K562 (cell line): ENCODE measurements around the gene ZNF155. TPM values are rescaled to one million over a fixed set of nuclear protein-coding genes. Genes with fewer than 3 reads are reported as not detected.
A peak's percentile ranks its signal among the peaks of the same experiment; 100 is the strongest.

ENCODE experiments used
- ARHGAP35 ChIP-seq: fragments of 450-650 bp; IDR thresholded peaks from 2 replicates; pipeline ENCODE4 v1.6.1; 2018; ENCODE audit not compliant: partially characterized antibody
- BHLHE40 ChIP-seq: IDR thresholded peaks from 2 replicates; pipeline ENCODE4 v1.6.1; 2011; ENCODE audit warnings: low read length, improper control_type of control experiment
- CBX1 ChIP-seq: sonication (generic); IDR thresholded peaks from 2 replicates; pipeline ENCODE4 v1.6.1; 2016; ENCODE audit warnings: antibody characterized with exemption, low read depth, mild to moderate bottlenecking
- CC2D1A ChIP-seq: fragments of 450-650 bp; IDR thresholded peaks from 2 replicates; pipeline ENCODE4 v1.6.1; 2017; ENCODE audit warnings: mild to moderate bottlenecking
- CGGBP1 ChIP-seq: fragments of 250-450 bp; sonication (Bioruptor Pico); IDR thresholded peaks from 2 replicates; pipeline ENCODE4 v1.9.0; 2021; ENCODE audit warnings: mild to moderate bottlenecking
- CHD1 ChIP-seq: fragments of 200-600 bp; sonication (generic); IDR thresholded peaks from one replicate; pipeline ENCODE4 v1.6.1; 2012; ENCODE audit warnings: mild to moderate bottlenecking, moderate library complexity, low read length, inconsistent platforms
- EP300 ChIP-seq: IDR thresholded peaks from 2 replicates; pipeline ENCODE4 v1.6.1; 2012; ENCODE audit warnings: low read length, improper control_type of control experiment
- HCFC1 ChIP-seq: IDR thresholded peaks from 2 replicates; pipeline ENCODE4 v1.6.1; 2012; ENCODE audit warnings: low read depth, low read length, improper control_type of control experiment
- HLTF ChIP-seq: fragments of 450-650 bp; IDR thresholded peaks from 2 replicates; pipeline ENCODE4 v1.6.1; 2016
- IRF9 ChIP-seq: fragments of 450-650 bp; IDR thresholded peaks from 2 replicates; pipeline ENCODE4 v1.6.1; 2016; ENCODE audit warnings: missing biosample characterization, missing genetic modification characterization
- MAX ChIP-seq: sonication (generic); formaldehyde crosslinking; IDR thresholded peaks from 2 replicates; pipeline ENCODE4 v1.9.0; 2022; ENCODE audit warnings: mild to moderate bottlenecking, missing genetic modification reagents
- RBM14 ChIP-seq: fragments of 200-400 bp; formaldehyde crosslinking; IDR thresholded peaks from 2 replicates; pipeline ENCODE4 v1.6.1; 2018; ENCODE audit warnings: low read depth, mild to moderate bottlenecking, low read length, moderate library complexity, borderline replicate concordance; ENCODE audit not compliant: insufficient read depth
- RBM22 ChIP-seq: fragments of 200-400 bp; formaldehyde crosslinking; IDR thresholded peaks from 2 replicates; pipeline ENCODE4 v1.6.1; 2018; ENCODE audit warnings: low read length, low read depth; ENCODE audit not compliant: poor library complexity, severe bottlenecking
- SRSF3 ChIP-seq: fragments of 200-400 bp; formaldehyde crosslinking; IDR thresholded peaks from 2 replicates; pipeline ENCODE4 v1.6.1; 2016; ENCODE audit warnings: mild to moderate bottlenecking, low read length, moderate library complexity; ENCODE audit not compliant: insufficient read depth
- SRSF9 ChIP-seq: fragments of 200-400 bp; formaldehyde crosslinking; IDR thresholded peaks from 2 replicates; pipeline ENCODE4 v1.6.1; 2017; ENCODE audit warnings: low read depth, low read length, borderline replicate concordance
- STAT5B ChIP-seq: fragments of 250-450 bp; sonication (Bioruptor Pico); IDR thresholded peaks from 2 replicates; pipeline ENCODE4 v1.8.0; 2021; ENCODE audit warnings: mild to moderate bottlenecking, inconsistent platforms
- STAT6 ChIP-seq: sonication (generic); formaldehyde crosslinking; IDR thresholded peaks from 2 replicates; pipeline ENCODE4 v1.8.1; 2023; ENCODE audit warnings: mild to moderate bottlenecking, missing genetic modification reagents
- TFAP4 ChIP-seq: sonication (generic); formaldehyde crosslinking; IDR thresholded peaks from 2 replicates; pipeline ENCODE4 v1.8.0; 2022; ENCODE audit warnings: missing genetic modification reagents, mild to moderate bottlenecking, moderate library complexity, borderline replicate concordance
- VEZF1 ChIP-seq: fragments of 200-800 bp; sonication (Bioruptor generic); IDR thresholded peaks from 2 replicates; pipeline ENCODE4 v1.6.1; 2017; ENCODE audit warnings: missing genetic modification characterization, missing compliant biosample characterization
- ZFPM2 ChIP-seq: fragments of 250-450 bp; sonication (Bioruptor Pico); IDR thresholded peaks from 2 replicates; pipeline ENCODE4 v1.5.1; 2022; ENCODE audit warnings: mild to moderate bottlenecking
- ZNF41 ChIP-seq: fragments of 250-450 bp; sonication (Bioruptor Pico); conservative IDR thresholded peaks from 2 replicates; pipeline ENCODE4 v1.4.0; 2020; ENCODE audit warnings: mild to moderate bottlenecking
- ZNF764 ChIP-seq: fragments of 250-450 bp; sonication (Bioruptor Pico); IDR thresholded peaks from 2 replicates; pipeline ENCODE4 v1.4.0; 2020; ENCODE audit warnings: low read depth, mild to moderate bottlenecking, moderate library complexity
- polyA plus RNA-seq, 8 experiments: library from polyadenylated mRNA; depleted of rRNA in 4 of 8; stranded (reverse) in 5 of 8; unstranded in 3 of 8; fragments of >200 nt; fragmentation: Nextera tagmentation in 2 of 8; fragmentation: Illumina TruSeq in 1 of 8; extraction: Ambion mirVana in 2 of 8; extraction: Trizol in 1 of 8; gene quantifications; 2 replicates each; pipeline versions ENCODE4 v1.2.1 to v1.2.3, GENCODE V29; 2011 to 2014; ENCODE audit warnings: inconsistent platforms in 1 of 8, missing spikeins in 1 of 8
- total RNA-seq, 7 experiments: library from RNA; depleted of rRNA in 6 of 7; stranded (reverse); fragments of >200 nt in 6 of 7; fragmentation: Illumina TruSeq in 2 of 7; extraction: Trizol in 2 of 7; gene quantifications; 2 replicates each; pipeline versions ENCODE4 v1.2.1 to v1.2.3, GENCODE V29; 2011 to 2021; ENCODE audit warnings: low replicate concordance in 1 of 7

Gene ZNF155
- total and polyA plus RNA-seq, 9 of the 15 experiments (the other 6 are each of a cell fraction or from before 2014, with no cell fraction given): 0.09 to 0.76 (median 0.37) TPM

- TF ChIP-seq VEZF1 (CRISPR knock-in tag) (peak; percentile 72), IRF9 (tag) (peak; percentile 32; the same call in 1 of the 2 replicates), CHD1 (no peak), MAX (CRISPR knock-in tag) (no peak), TFAP4 (CRISPR knock-in tag) (peak; percentile 62; the same call in 1 of the 2 replicates), CGGBP1 (CRISPR knock-in tag) (no peak), ZNF764 (CRISPR knock-in tag) (no peak), SRSF9 (no peak), ZFPM2 (CRISPR knock-in tag) (no peak), SRSF3 (no peak), RBM22 (no peak), ARHGAP35 (no peak), HCFC1 (peak; percentile 96), CBX1 (peak; percentile 97), STAT5B (no peak), CC2D1A (peak; percentile 93), HLTF (no peak), RBM14 (no peak), ZNF41 (no peak), STAT6 (CRISPR knock-in tag) (no peak), EP300 (peak; percentile 84), BHLHE40 (0 out of 2 replicates have a peak, but pooled peaks have one; percentile 23)
These were observed 32.9 kb upstream of the ZNF155 start, which contains the start of gene ZNF221 (continued) for GRCh38 chr19:43950834-43951645.
